ENCODE data around the gene SSR2. TPM values are rescaled to one million over a fixed set of nuclear protein-coding genes. Genes with fewer than 3 reads are reported as not detected.
"Not testable (repeated sequence)": the region's sequence is repeated elsewhere in the genome, so short reads cannot be mapped to it uniquely, and the experiment has no call there.

SSR2 gene
- total and polyA plus RNA-seq, 4 donors, result 186 to 313 (median 206) TPM

DNA sequence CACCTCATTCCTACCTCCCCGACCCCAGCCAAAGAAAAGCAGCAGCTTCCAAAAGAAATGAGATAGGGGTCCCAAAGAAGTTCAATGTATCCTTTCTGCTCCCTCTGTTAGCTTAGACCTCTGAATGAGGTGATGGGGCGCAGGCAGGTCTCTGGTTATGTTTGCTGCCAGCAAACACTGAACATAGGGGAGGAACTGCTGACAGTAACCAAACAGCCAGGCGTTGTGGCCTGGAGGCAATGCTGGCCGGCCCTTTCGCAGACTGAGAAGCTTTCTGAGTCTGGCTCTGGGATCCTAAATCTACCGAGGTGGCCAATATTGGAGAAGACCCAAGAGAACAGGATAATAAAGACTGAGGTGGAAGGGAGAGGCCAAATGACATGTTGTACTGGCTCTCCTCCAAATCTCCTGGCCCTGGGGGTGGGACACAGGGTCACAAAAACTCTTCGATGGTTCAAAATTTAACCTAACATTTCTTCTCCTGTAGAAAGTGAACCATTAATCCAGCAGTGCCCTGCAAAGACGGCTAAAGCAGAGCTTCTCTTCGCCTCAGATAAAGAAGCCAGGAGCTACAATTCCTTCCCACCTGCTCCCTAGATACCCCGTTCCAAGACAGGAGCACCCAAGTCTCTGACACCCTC, 19.6 kb downstream of the SSR2 start:
- H3K4me3 ChIP-seq (ENCODE audit: low read depth, low read length), result no peak overlapping the region
- no peaks in the 10 kb centered on the region for H3K9me3 ChIP-seq (ENCODE audit: control insufficient read depth, insufficient read depth, low read length)
- H3K27ac ChIP-seq (ENCODE audit: low read depth, low read length), result no peak overlapping the region
- H3K4me1 ChIP-seq (ENCODE audit: control insufficient read depth, insufficient read depth, low read length), result peaks cover 11% of the 10 kb centered on the region
- WGBS (ENCODE audit: insufficient coverage), result 65% methylated on average over 10 of the region's 10 CpGs
- no peak for DNase-seq (ENCODE audit: low read depth in 4 of 6, low spot score in 6 of 6)
- H3K36me3 ChIP-seq (ENCODE audit: control insufficient read depth, insufficient read depth, low read length), result no peaks in the 10 kb centered on the region
- no peaks in the 10 kb centered on the region for H3K27me3 ChIP-seq (ENCODE audit: control insufficient read depth, insufficient read depth, low read length)

DNA sequence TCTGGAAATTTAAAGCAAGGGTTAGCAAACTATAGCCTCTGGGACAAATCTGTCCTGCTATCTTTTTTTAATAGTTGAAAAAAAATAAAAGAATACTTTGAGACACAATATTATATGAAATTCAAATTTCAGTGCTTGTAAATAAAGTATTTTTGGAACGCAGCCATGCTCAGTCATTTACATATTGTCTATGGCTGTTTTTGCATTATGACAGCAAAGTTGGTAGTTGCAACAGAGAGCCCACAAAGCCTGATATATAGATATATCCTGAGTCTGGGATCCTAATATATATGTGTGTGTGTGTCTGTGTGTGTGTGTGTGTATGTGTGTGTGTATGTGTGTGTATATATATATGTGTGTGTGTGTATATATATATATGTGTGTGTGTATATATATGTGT, 20.8 kb downstream of the SSR2 start:
- Histone ChIP-seq H3K4me3 (ENCODE audit: low read depth, low read length) (no peak overlapping the region), H3K4me1 (ENCODE audit: control insufficient read depth, insufficient read depth, low read length) (peaks cover 11% of the 10 kb centered on the region), H3K27ac (ENCODE audit: low read depth, low read length) (no peak overlapping the region), H3K9me3 (ENCODE audit: control insufficient read depth, insufficient read depth, low read length) (no peaks in the 10 kb centered on the region), H3K27me3 (ENCODE audit: control insufficient read depth, insufficient read depth, low read length) (no peaks in the 10 kb centered on the region), H3K36me3 (ENCODE audit: control insufficient read depth, insufficient read depth, low read length) (no peaks in the 10 kb centered on the region)
- WGBS (ENCODE audit: insufficient coverage), result no CpG with 5 or more reads among the region's 1 CpG
- DNase-seq (ENCODE audit: low read depth in 4 of 6, low spot score in 6 of 6), result no peak

DNA sequence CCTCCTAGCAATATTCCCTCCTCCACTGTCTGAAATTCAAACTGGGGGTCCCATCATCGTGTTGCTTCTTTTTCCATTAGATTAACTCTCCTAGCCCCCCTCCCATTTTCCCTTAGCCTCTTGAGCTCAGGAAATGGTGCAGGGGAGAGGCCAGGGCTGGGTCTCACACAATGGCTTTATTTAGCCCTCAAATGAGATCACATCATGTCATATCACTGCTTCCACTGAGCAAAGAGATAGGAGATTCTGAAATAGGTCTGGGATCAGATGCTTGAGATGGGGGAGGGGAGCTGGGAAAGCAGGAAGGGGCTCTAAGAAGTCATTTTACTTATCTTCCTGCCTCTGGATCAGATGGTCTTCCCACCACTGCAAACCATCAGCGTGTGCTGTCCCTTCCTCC, 24.6 kb downstream of the SSR2 start:
- no peaks in the 10 kb centered on the region for H3K36me3 ChIP-seq (ENCODE audit: control insufficient read depth, insufficient read depth, low read length)
- peaks cover 6% of the 10 kb centered on the region for H3K4me1 ChIP-seq (ENCODE audit: control insufficient read depth, insufficient read depth, low read length)
- no peak overlapping the region for H3K4me3 ChIP-seq (ENCODE audit: low read depth, low read length)
- no peaks in the 10 kb centered on the region for H3K9me3 ChIP-seq (ENCODE audit: control insufficient read depth, insufficient read depth, low read length)
- H3K27me3 ChIP-seq (ENCODE audit: control insufficient read depth, insufficient read depth, low read length), result no peaks in the 10 kb centered on the region
- 43% methylated on average over 1 of the region's 2 CpGs for WGBS (ENCODE audit: insufficient coverage)
- DNase-seq (ENCODE audit: low read depth in 4 of 6, low spot score in 6 of 6), result no peak
- H3K27ac ChIP-seq (ENCODE audit: low read depth, low read length), result no peak overlapping the region

DNA sequence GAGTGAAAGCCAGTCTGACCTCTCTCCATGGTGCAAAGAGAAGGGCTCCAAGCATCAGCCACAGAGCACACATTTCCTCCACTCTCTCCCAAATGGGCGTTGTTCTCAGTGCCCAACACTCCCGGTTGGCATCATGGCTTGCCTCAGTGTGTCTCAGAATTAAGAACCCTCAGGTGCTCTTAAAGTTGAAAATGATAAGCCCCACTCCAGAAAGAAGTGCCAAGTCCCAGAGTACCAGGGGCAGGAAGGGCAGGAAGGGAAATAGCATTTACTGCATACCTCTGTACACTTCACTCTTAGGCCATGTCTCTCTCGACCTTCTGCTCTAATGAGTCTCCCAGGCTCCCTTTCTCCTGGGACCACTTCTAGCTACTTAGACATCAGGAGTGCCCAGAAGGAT, 27.2 kb downstream of the SSR2 start:
- Histone ChIP-seq H3K9me3 (ENCODE audit: control insufficient read depth, insufficient read depth, low read length) (no peaks in the 10 kb centered on the region), H3K4me1 (ENCODE audit: control insufficient read depth, insufficient read depth, low read length) (peaks cover 11% of the 10 kb centered on the region), H3K27me3 (ENCODE audit: control insufficient read depth, insufficient read depth, low read length) (no peaks in the 10 kb centered on the region), H3K27ac (ENCODE audit: low read depth, low read length) (no peak overlapping the region), H3K36me3 (ENCODE audit: control insufficient read depth, insufficient read depth, low read length) (no peaks in the 10 kb centered on the region), H3K4me3 (ENCODE audit: low read depth, low read length) (no peak overlapping the region)
- WGBS (ENCODE audit: insufficient coverage), result 96% methylated on average over 2 of the region's 3 CpGs
- no peak for DNase-seq (ENCODE audit: low read depth in 4 of 6, low spot score in 6 of 6)

DNA sequence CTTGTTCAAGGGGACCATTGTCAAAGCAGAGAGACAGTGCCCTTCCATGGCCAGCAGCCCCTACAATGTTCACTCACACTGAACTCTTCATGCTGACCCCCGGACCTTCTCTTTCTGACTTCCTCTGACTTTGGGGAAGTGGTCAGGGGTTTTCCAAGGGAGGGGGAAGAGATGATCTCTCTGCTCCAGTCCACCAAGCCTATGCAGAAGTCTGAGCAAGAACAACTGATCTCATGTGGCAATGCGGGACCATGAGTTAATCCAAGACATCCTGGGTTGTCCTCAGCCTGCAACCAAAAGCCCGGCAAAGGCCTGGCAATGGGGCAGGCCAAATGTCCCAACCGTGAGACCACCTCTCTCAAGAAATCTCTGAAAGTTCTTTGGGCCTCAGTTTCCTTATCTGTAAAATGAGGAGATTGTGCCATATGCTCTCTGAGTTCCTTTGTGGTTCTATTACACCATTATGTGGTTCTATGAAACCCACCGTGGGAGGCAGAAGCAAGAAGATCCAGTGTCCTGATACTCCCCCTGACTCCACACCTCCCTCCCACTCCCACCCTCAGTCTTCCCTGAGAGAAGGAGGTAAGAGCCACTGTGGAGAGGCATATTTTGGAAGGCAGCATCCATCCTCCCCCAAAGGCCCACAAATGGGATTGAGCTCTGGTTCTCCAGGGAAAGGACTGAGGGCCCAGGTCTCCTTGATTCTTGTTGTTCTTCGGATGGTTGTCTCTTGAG, 30.6 kb downstream of the SSR2 start:
- H3K9me3 ChIP-seq (ENCODE audit: control insufficient read depth, insufficient read depth, low read length), result no peaks in the 10 kb centered on the region
- no peak overlapping the region for H3K4me3 ChIP-seq (ENCODE audit: low read depth, low read length)
- H3K36me3 ChIP-seq (ENCODE audit: control insufficient read depth, insufficient read depth, low read length), result no peaks in the 10 kb centered on the region
- DNase-seq (ENCODE audit: low read depth in 4 of 6, low spot score in 6 of 6), result no peak
- 87% methylated on average over 2 of the region's 6 CpGs for WGBS (ENCODE audit: insufficient coverage)
- H3K4me1 ChIP-seq (ENCODE audit: control insufficient read depth, insufficient read depth, low read length), result peaks cover 11% of the 10 kb centered on the region
- H3K27me3 ChIP-seq (ENCODE audit: control insufficient read depth, insufficient read depth, low read length), result no peaks in the 10 kb centered on the region
- H3K27ac ChIP-seq (ENCODE audit: low read depth, low read length), result no peak overlapping the region

GRCh38 chr1:155989242-155990004, 31.3 kb downstream of the SSR2 start:
- peak overlapping the region; percentile 1 for H3K27ac ChIP-seq (ENCODE audit: low read depth, low read length)
- no peaks in the 10 kb centered on the region for H3K9me3 ChIP-seq (ENCODE audit: control insufficient read depth, insufficient read depth, low read length)
- peak in 4 of 6 donors; percentile 35 to 92 (median 79) for DNase-seq (ENCODE audit: low read depth in 4 of 6, low spot score in 6 of 6)
- no peaks in the 10 kb centered on the region for H3K36me3 ChIP-seq (ENCODE audit: control insufficient read depth, insufficient read depth, low read length)
- WGBS (ENCODE audit: insufficient coverage), result 18% methylated on average over 8 of the region's 9 CpGs
- peaks cover 11% of the 10 kb centered on the region for H3K4me1 ChIP-seq (ENCODE audit: control insufficient read depth, insufficient read depth, low read length)
- peak overlapping the region; percentile 22 for H3K4me3 ChIP-seq (ENCODE audit: low read depth, low read length)
- no peaks in the 10 kb centered on the region for H3K27me3 ChIP-seq (ENCODE audit: control insufficient read depth, insufficient read depth, low read length)

- not testable (repeated sequence) for H3K4me3 ChIP-seq (ENCODE audit: low read depth, low read length); DNase-seq (ENCODE audit: low read depth in 4 of 6, low spot score in 6 of 6); H3K36me3 ChIP-seq (ENCODE audit: control insufficient read depth, insufficient read depth, low read length); H3K27me3 ChIP-seq (ENCODE audit: control insufficient read depth, insufficient read depth, low read length); H3K27ac ChIP-seq (ENCODE audit: low read depth, low read length); H3K9me3 ChIP-seq (ENCODE audit: control insufficient read depth, insufficient read depth, low read length)
- WGBS (ENCODE audit: insufficient coverage), result 59% methylated on average over 5 of the region's 11 CpGs
- peaks cover 15% of the 10 kb centered on the region for H3K4me1 ChIP-seq (ENCODE audit: control insufficient read depth, insufficient read depth, low read length)
These were observed 35.7 kb downstream of the SSR2 start for GRCh38 chr1:155984903-155985645.

DNA sequence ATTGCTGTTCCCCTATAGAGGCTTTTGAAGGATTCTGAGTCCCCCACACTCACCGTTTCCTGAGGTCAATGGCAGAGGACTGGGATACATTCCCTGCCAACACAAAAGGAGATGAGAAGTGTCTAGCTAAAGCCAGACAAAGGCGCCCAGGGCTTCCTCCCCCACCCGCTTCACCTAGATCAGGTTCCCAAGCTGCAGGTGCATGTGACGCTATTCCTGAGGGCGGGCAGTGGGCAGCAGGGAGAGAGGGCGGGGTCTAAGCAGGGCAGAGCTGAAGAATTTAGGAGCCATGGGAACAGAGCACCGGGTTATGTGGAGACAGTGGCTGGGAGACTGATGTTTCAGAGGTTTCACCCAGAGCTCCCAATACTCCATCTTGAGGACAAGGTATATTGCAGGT, 36.4 kb downstream of the SSR2 start:
- H3K27ac ChIP-seq (ENCODE audit: low read depth, low read length), result no peak overlapping the region
- peaks cover 17% of the 10 kb centered on the region for H3K4me1 ChIP-seq (ENCODE audit: control insufficient read depth, insufficient read depth, low read length)
- H3K4me3 ChIP-seq (ENCODE audit: low read depth, low read length), result no peak overlapping the region
- no peak for DNase-seq (ENCODE audit: low read depth in 4 of 6, low spot score in 6 of 6)
- 0% methylated on average over 1 of the region's 7 CpGs for WGBS (ENCODE audit: insufficient coverage)
- H3K36me3 ChIP-seq (ENCODE audit: control insufficient read depth, insufficient read depth, low read length), result no peaks in the 10 kb centered on the region
- H3K27me3 ChIP-seq (ENCODE audit: control insufficient read depth, insufficient read depth, low read length), result no peaks in the 10 kb centered on the region
- no peaks in the 10 kb centered on the region for H3K9me3 ChIP-seq (ENCODE audit: control insufficient read depth, insufficient read depth, low read length)

GRCh38 chr1:155983191-155984024, 37.3 kb downstream of the SSR2 start:
- no CpG with 5 or more reads among the region's 4 CpGs for WGBS (ENCODE audit: insufficient coverage)
- peak in 1 of 6 donors; percentile 68 for DNase-seq (ENCODE audit: low read depth in 4 of 6, low spot score in 6 of 6)
- Histone ChIP-seq H3K9me3 (ENCODE audit: control insufficient read depth, insufficient read depth, low read length) (no peaks in the 10 kb centered on the region), H3K27ac (ENCODE audit: low read depth, low read length) (peak overlapping the region; percentile 61), H3K36me3 (ENCODE audit: control insufficient read depth, insufficient read depth, low read length) (no peaks in the 10 kb centered on the region), H3K4me1 (ENCODE audit: control insufficient read depth, insufficient read depth, low read length) (peaks cover 21% of the 10 kb centered on the region), H3K4me3 (ENCODE audit: low read depth, low read length) (no peak overlapping the region), H3K27me3 (ENCODE audit: control insufficient read depth, insufficient read depth, low read length) (no peaks in the 10 kb centered on the region)

All from spinal cord (tissue), 10 donors.